ENCODE results near the gene ARPC1B.
A peak's percentile ranks its signal among the peaks of the same experiment; 100 is the strongest.
"Not testable (repeated sequence)": the region's sequence is repeated elsewhere in the genome, so short reads cannot be mapped to it uniquely, and the experiment has no call there.

ARPC1B gene

GRCh38 chr7:99374111-99375064, at the start of gene ARPC1B:
Gene ARPC1B, plus strand, starts transcription at chr7:99374730. Its CDS starts 10,985 bp downstream, at chr7:99385715.
- peak; percentile 82 for DNase-seq (ENCODE audit: low read depth)

- DNase-seq (ENCODE audit: low read depth), result no peak
Observed at GRCh38 chr7:99325001-99325493, 49.5 kb upstream of the ARPC1B start.

GRCh38 chr7:99325592-99326407, 48.7 kb upstream of the ARPC1B start, which contains the start of gene ARPC1A:
Gene ARPC1A, plus strand, starts transcription at chr7:99325898. Its CDS starts 7,456 bp downstream, at chr7:99333354.
- DNase-seq (ENCODE audit: low read depth), result peak; percentile 85

- no peak for DNase-seq (ENCODE audit: low read depth)
Observed at GRCh38 chr7:99326408-99326782, 48.1 kb upstream of the ARPC1B start.

GRCh38 chr7:99330314-99330961, 44.1 kb upstream of the ARPC1B start:
- not testable (repeated sequence) for DNase-seq (ENCODE audit: low read depth)

GRCh38 chr7:99331002-99331401, 43.5 kb upstream of the ARPC1B start:
- DNase-seq (ENCODE audit: low read depth), result no peak

GRCh38 chr7:99339595-99339994, 34.9 kb upstream of the ARPC1B start:
- DNase-seq (ENCODE audit: low read depth), result no peak

- DNase-seq (ENCODE audit: low read depth), result no peak
Observed at GRCh38 chr7:99340659-99341058, 33.9 kb upstream of the ARPC1B start.

- DNase-seq (ENCODE audit: low read depth), result no peak
Observed at GRCh38 chr7:99344061-99344647, 30.4 kb upstream of the ARPC1B start.

- not testable (repeated sequence) for DNase-seq (ENCODE audit: low read depth)
Observed at GRCh38 chr7:99350641-99351040, 23.9 kb upstream of the ARPC1B start.

GRCh38 chr7:99352247-99352646, 22.3 kb upstream of the ARPC1B start:
- no peak for DNase-seq (ENCODE audit: low read depth)

GRCh38 chr7:99355098-99355497, 19.4 kb upstream of the ARPC1B start:
- no peak for DNase-seq (ENCODE audit: low read depth)

- DNase-seq (ENCODE audit: low read depth), result no peak
Observed at GRCh38 chr7:99357701-99358490, 16.6 kb upstream of the ARPC1B start.

GRCh38 chr7:99358521-99358920, 16.0 kb upstream of the ARPC1B start:
- not testable (repeated sequence) for DNase-seq (ENCODE audit: low read depth)

- DNase-seq (ENCODE audit: low read depth), result no peak
Observed at GRCh38 chr7:99359465-99360154, 14.9 kb upstream of the ARPC1B start.

- no peak for DNase-seq (ENCODE audit: low read depth)
Observed at GRCh38 chr7:99362801-99363200, 11.7 kb upstream of the ARPC1B start.

- DNase-seq (ENCODE audit: low read depth), result no peak
Observed at GRCh38 chr7:99363286-99363685, 11.2 kb upstream of the ARPC1B start.

- peak; percentile 55 for DNase-seq (ENCODE audit: low read depth)
Observed at GRCh38 chr7:99365318-99366141, 9.0 kb upstream of the ARPC1B start.

GRCh38 chr7:99366646-99367045, 7.9 kb upstream of the ARPC1B start:
- DNase-seq (ENCODE audit: low read depth), result no peak
